ENCODE results near the gene SLC6A16.
"Not testable (repeated sequence)": the region's sequence is repeated elsewhere in the genome, so short reads cannot be mapped to it uniquely, and the experiment has no call there.

SLC6A16 gene

GRCh38 chr19:49324801-49325576, at the start of gene SLC6A16:
TSS of gene SLC6A16 (minus strand) at chr19:49325191. CDS start at chr19:49311347, 13,844 bp downstream.
- no peak for DNase-seq (ENCODE audit: low spot score)

GRCh38 chr19:49373174-49373573, 48.2 kb upstream of the SLC6A16 start:
- not testable (repeated sequence) for DNase-seq (ENCODE audit: low spot score)

GRCh38 chr19:49371184-49371583, 46.2 kb upstream of the SLC6A16 start:
- no peak for DNase-seq (ENCODE audit: low spot score)

GRCh38 chr19:49368711-49369358, 43.8 kb upstream of the SLC6A16 start:
- DNase-seq (ENCODE audit: low spot score) = no peak

- DNase-seq (ENCODE audit: low spot score) = no peak
Observed at GRCh38 chr19:49366110-49366509, 41.1 kb upstream of the SLC6A16 start.

GRCh38 chr19:49364083-49364737, 39.2 kb upstream of the SLC6A16 start:
- no peak for DNase-seq (ENCODE audit: low spot score)

- DNase-seq (ENCODE audit: low spot score) = peak; percentile 47
Observed at GRCh38 chr19:49363268-49364082, 38.5 kb upstream of the SLC6A16 start, which contains the start of gene DKKL1. TSS of gene DKKL1 (plus strand) at chr19:49363877. CDS start at chr19:49363999, 122 bp downstream.

GRCh38 chr19:49362929-49363267, 37.9 kb upstream of the SLC6A16 start:
- DNase-seq (ENCODE audit: low spot score) = no peak

- no peak for DNase-seq (ENCODE audit: low spot score)
Observed at GRCh38 chr19:49362048-49362928, 37.3 kb upstream of the SLC6A16 start, which contains the start of gene TEAD2. TSS of gene TEAD2 (minus strand) at chr19:49362416. CDS start at chr19:49360075, 2,341 bp downstream.

GRCh38 chr19:49361438-49362047, 36.6 kb upstream of the SLC6A16 start:
- DNase-seq (ENCODE audit: low spot score) = no peak

- DNase-seq (ENCODE audit: low spot score) = no peak
Observed at GRCh38 chr19:49359851-49360820, 35.1 kb upstream of the SLC6A16 start.

GRCh38 chr19:49357186-49357585, 32.2 kb upstream of the SLC6A16 start:
- DNase-seq (ENCODE audit: low spot score) = no peak

GRCh38 chr19:49356382-49356781, 31.4 kb upstream of the SLC6A16 start:
- DNase-seq (ENCODE audit: low spot score) = no peak

GRCh38 chr19:49355909-49356353, 30.9 kb upstream of the SLC6A16 start:
- no peak for DNase-seq (ENCODE audit: low spot score)

- no peak for DNase-seq (ENCODE audit: low spot score)
Observed at GRCh38 chr19:49349567-49349966, 24.6 kb upstream of the SLC6A16 start.

GRCh38 chr19:49348305-49349189, 23.6 kb upstream of the SLC6A16 start:
- DNase-seq (ENCODE audit: low spot score) = no peak

GRCh38 chr19:49347835-49348234, 22.8 kb upstream of the SLC6A16 start:
- peak; percentile 44 for DNase-seq (ENCODE audit: low spot score)

- no peak for DNase-seq (ENCODE audit: low spot score)
Observed at GRCh38 chr19:49347191-49347590, 22.2 kb upstream of the SLC6A16 start.

Measured in Ammon's horn (tissue), 1 donor.